ENCODE measurements around the gene DNAH7. TPM values are rescaled to one million over a fixed set of nuclear protein-coding genes. Genes with fewer than 3 reads are reported as not detected.

Gene DNAH7
- total RNA-seq, 1 experiment from 2014 or later: 0.09 TPM

GRCh38 chr2:195808189-195808588 lies 260.4 kb downstream of the DNAH7 start:
- Histone ChIP-seq H2AK5ac (ENCODE audit: insufficient read length, low read length) (no peak overlapping the region), H2AFZ (ENCODE audit: low read length) (no peak overlapping the region), H3K23ac (ENCODE audit: insufficient read length, low read depth, low read length) (no peak overlapping the region), H3K4me2 (ENCODE audit: insufficient read depth, insufficient read length, low read length) (no peak overlapping the region), H3K9ac (ENCODE audit: extremely low read depth, insufficient read length, low read length) (no peak overlapping the region), H3T11ph (ENCODE audit: low read length) (no peak overlapping the region), H4K20me1 (ENCODE audit: control insufficient read depth, insufficient read depth, insufficient read length) (no peaks in the 10 kb centered on the region), H4K91ac (ENCODE audit: insufficient read length, low read depth, low read length) (no peak overlapping the region), H3K14ac (ENCODE audit: insufficient read depth, low read length) (no peak overlapping the region), H2BK12ac (ENCODE audit: insufficient read length, low read depth, low read length) (no peak overlapping the region), H3K4me1 (ENCODE audit: insufficient read depth, low read length) (peaks cover 9% of the 10 kb centered on the region; the same call in 1 of the 2 replicates), H3K56ac (ENCODE audit: insufficient read length, low read depth, low read length) (no peak overlapping the region), H2BK20ac (ENCODE audit: low read depth, low read length, poor library complexity, severe bottlenecking) (no peak overlapping the region), H3K23me2 (ENCODE audit: insufficient read length, low read depth, low read length, poor library complexity, severe bottlenecking) (no peaks in the 10 kb centered on the region), H3K4ac (ENCODE audit: low read depth, low read length) (no peak overlapping the region), H3K27ac (ENCODE audit: insufficient read length, low read depth, low read length) (no peak overlapping the region), H3K18ac (ENCODE audit: insufficient read length, low read depth, low read length) (no peak overlapping the region), H4K5ac (ENCODE audit: insufficient read length, low read depth, low read length) (no peak overlapping the region), H3K9me3 (ENCODE audit: control insufficient read depth, low read depth, low read length) (no peaks in the 10 kb centered on the region), H4K8ac (replicated peaks; ENCODE audit: insufficient read length, low read depth, low read length) (no peak overlapping the region), H3K27me3 (ENCODE audit: insufficient read depth, low read length) (no peaks in the 10 kb centered on the region), H2BK120ac (ENCODE audit: low read depth, low read length, poor library complexity, severe bottlenecking) (no peak overlapping the region), H2BK15ac (ENCODE audit: low read depth, low read length) (no peak overlapping the region), H3K79me1 (ENCODE audit: insufficient read depth, low read depth, low read length, poor library complexity, severe bottlenecking) (no peaks in the 10 kb centered on the region), H3K79me2 (ENCODE audit: insufficient read depth, low read length) (no peaks in the 10 kb centered on the region), H2BK5ac (ENCODE audit: insufficient read length, low read length) (no peak overlapping the region)
- H3K27me3 Mint-ChIP-seq (ENCODE audit: low read depth): no peaks in the 10 kb centered on the region
- DNase-seq: no peak
- no CpG with 5 or more reads among the region's 1 CpG for WGBS (ENCODE audit: extremely low coverage, insufficient read length, low lambda C conversion rate)
- no peak for TF ChIP-seq CTCF (conservative IDR thresholded peaks at IDR 0.05)
- H3K36me3 Mint-ChIP-seq (ENCODE audit: insufficient read depth in 1 of 3, low read depth in 3 of 3): no peaks in the 10 kb centered on the region
- H3K27ac Mint-ChIP-seq: peak overlapping the region; percentile 83 to 93 (median 87); a peak in 6 of 7 replicates
- H3K9me3 Mint-ChIP-seq: no peaks in the 10 kb centered on the region
- no peak overlapping the region for H3K4me3 Mint-ChIP-seq
- H3K4me1 Mint-ChIP-seq: peaks cover 59 to 66% of the 10 kb centered on the region in 2 experiments

All from H9 (cell line).